GM21576 (cell line): Measurements from ENCODE around the gene STMND1.

Experiments
- ATAC-seq: cut with Tn5 transposase; IDR thresholded peaks from one replicate; pipeline ENCODE4 v1.9.1; 2021; ENCODE audit warnings: mild to moderate bottlenecking, moderate library complexity; ENCODE audit not compliant: unreplicated experiment

STMND1 gene

DNA sequence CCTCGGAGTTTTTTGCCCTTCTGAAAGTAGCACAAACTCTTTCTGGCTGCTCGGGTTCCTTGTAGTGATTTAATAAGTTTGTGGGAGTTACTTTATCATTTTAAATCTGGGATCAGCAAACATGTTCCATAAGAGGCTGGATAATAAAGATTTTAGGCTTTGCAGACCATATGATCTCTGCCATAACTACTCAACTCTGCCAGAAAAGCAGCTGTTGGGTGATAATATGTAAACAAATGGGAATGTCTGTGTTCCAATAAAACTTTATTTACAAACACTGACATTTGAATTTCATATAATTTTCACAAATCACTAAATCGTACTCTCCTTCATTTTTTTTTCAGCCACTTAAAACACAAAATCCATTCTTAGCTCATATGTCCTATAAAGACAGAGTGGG is 3.9 kb upstream of the STMND1 start:
- ATAC-seq: no peak

GRCh38 chr6:17098538-17098937 is 3.3 kb upstream of the STMND1 start:
- no peak for ATAC-seq

- ATAC-seq: no peak
Measured at GRCh38 chr6:17099401-17100059, 2.3 kb upstream of the STMND1 start.

DNA sequence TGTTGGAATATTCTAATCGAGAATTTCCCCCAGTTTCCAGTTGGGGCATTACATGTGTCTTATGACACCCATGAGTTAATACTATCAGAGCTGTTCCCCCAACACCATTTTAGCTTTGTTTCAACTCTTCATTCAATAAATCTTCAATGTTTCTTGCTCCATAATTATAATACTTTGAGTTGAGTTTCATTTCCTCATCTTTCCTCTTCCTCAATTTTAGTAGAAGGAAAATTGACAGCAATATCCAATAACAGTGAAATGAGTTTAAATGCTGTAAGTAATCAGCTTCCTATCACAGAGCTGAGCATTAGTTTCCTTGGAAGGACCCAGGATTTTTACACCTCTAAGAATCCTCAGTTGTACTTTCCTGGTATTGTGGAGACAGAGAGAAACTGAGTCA is 1.0 kb upstream of the STMND1 start:
- ATAC-seq: no peak

GRCh38 chr6:17102258-17102870 is 514 bp downstream of the STMND1 start:
- ATAC-seq: no peak

GRCh38 chr6:17103715-17104114 is 1.9 kb downstream of the STMND1 start:
- no peak for ATAC-seq

DNA sequence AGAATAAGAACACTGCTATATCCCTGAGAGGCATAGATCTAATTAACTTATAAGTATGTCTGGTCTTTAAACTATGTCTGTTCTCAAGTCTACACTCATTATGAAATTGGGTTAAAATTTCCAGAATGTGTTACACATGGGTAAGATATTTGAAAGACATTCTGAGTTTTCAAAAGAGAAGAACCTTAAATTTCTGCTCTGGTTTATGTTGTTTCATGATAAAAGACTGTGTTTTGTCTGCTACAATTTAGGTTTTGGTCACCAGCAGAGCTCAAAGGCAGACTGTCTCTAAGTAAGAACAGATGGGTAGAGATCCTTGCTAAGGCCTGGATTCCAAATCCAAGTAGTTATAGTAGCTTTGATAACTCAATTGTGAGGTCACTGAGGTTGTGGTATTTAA is 6.0 kb downstream of the STMND1 start:
- ATAC-seq: no peak

DNA sequence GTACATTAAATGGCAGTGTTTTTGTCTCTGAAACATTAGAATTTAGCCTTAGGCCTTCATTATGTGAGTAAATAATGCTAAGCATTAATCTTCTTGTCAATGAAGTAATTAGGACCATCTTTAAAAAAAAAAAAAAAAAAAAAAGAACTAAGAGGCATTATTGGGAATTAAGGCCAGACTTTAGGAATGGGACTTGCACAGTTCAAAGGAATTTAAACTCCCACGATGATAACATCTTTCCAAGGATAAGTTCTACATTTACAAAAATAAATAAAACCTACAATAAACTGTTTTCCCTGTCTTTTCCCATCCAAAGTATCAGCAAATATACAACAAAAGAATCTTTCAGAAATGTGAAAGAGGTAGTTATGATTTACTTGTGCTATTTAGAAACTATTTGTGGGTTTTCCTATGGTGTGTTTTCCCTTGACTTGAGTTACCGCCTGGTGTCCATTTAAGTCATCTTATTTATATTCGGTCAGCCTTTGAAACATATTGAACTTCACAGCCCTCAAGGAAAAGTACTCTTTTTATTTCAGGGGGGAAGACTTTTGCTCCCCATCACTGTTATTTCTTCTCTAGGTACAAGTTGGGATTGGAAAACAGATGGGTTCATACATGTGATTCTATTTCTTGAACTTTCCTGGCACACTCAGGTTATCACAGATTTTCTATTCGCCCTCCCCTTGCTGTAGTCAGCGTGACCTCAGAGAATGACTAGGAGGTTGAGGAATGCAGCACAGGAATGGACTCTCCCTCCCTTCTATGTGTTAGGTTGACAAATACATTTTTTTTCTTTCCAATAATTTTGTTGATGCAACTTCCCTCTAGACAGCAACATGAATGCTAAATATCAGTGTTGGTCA is 13.6 kb downstream of the STMND1 start:
- no peak for ATAC-seq

GRCh38 chr6:17116117-17116440 is 14.2 kb downstream of the STMND1 start:
- ATAC-seq: no peak

- ATAC-seq: no peak
Measured at GRCh38 chr6:17120019-17120418, 18.2 kb downstream of the STMND1 start.

- no peak for ATAC-seq
Measured at GRCh38 chr6:17125407-17125806, 23.6 kb downstream of the STMND1 start.

GRCh38 chr6:17130786-17131185 is 28.9 kb downstream of the STMND1 start:
- no peak for ATAC-seq

DNA sequence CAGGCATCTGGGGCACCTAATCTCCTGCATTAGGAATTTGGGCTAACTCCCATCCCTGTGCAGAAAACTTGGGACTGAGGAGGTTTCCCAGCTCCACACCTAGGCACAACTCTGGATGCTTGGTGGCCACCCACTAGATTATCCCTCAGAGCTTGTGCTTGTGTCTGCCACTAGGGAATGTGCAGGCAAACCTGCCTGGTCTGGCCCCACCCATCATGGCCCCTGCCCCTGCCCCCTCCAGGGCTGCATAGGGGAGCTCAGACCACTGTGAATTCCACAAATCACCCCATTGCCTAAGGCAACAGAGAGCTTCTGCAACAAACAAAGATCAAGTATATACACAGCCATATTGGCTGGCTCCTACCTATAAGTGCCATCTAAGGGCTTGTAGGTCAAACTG is 31.1 kb downstream of the STMND1 start:
- no peak for ATAC-seq

DNA sequence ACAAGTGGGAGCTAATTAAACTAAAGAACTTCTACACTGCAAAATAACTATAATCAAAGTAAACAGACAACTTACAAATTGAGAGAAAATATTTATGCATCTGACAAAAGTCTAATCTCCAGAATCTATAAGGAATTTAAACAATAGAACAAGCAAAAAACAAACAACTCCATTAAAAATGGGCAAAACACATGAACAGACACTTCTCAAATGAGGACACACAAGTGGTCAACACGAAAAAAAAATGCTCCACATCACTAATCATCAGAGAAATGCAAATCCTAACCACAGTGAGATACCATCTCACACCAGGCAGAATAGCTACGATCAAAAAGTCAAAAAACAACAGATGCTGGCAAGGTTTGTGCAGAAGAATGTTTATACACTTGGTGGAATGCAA is 36.2 kb downstream of the STMND1 start:
- no peak for ATAC-seq

DNA sequence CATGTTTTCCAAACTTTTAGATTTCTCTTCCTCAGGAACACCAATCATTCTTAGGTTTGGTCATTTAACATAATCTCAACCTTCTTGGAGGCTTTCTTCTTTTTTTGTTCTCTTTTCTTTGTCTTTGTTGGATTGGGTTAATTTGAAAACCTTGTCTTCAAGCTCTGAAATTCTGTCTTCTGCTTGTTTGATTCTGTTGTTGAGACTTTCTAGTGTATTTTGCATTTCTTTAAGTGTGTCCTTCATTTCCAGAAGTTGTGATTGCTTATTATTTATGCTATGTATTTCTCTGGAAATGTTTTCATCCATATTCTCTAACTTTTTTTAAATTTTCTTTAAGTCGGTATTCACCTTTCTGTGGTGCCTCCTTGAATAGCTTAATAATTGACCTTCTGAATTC is 42.2 kb downstream of the STMND1 start:
- ATAC-seq: no peak

DNA sequence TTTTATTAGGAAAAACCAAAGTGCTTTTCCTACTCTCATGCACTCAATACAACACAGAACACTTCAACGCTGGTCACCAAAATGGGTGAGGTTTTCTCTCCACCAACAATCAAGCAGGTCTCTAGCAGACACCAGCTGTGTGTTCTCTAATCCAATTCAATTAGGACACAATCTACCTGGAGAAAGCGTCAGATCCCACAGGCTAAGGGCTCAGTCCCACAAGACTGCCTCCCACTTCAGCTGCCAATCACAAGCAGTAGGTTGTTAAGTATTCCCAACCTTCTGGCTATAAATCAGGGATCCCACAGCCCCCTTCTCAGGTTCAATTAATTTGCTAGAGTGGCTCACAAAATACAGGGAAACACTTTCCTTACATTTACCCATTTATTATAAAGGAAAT is 47.7 kb downstream of the STMND1 start:
- ATAC-seq: no peak

DNA sequence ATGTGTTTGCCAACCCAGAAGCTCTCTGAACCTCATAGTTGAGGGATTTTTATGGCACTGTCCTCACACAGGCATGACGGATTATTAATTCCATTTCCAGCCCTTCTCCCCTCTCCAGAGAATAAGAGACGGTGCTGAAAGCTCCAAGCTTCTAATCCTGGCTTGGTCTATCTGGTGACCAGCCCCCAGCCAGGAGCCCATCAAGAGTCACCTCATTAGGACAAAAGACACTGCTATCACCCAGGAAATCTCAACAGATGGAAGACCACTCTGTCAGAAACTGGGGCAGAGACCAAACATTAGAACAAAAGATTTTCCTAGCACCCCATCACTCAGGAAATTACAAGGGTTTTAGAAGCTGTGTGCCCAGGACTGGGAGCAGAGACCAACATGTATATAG is 48.2 kb downstream of the STMND1 start:
- no peak for ATAC-seq

DNA sequence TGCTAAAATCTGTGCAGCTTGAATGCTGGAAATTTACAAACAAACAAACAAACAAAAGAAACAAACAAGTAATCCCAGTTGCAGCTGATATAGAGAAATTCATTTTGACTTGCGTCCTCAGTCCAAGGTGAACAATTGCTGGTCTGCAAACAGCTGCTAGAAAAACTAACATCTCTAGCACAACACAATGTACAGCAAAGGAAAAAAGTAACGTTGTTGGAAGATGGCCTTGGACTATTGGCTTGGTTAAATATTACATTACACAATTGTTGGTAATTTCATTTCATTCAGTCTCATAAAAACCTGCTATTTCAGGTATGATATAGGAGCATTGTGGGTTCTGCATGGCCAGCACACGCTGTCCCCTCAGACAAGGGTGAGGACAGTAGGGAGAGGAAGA is 50.0 kb downstream of the STMND1 start:
- no peak for ATAC-seq

GRCh38 chr6:17152703-17153102 is 50.9 kb downstream of the STMND1 start:
- ATAC-seq: no peak

DNA sequence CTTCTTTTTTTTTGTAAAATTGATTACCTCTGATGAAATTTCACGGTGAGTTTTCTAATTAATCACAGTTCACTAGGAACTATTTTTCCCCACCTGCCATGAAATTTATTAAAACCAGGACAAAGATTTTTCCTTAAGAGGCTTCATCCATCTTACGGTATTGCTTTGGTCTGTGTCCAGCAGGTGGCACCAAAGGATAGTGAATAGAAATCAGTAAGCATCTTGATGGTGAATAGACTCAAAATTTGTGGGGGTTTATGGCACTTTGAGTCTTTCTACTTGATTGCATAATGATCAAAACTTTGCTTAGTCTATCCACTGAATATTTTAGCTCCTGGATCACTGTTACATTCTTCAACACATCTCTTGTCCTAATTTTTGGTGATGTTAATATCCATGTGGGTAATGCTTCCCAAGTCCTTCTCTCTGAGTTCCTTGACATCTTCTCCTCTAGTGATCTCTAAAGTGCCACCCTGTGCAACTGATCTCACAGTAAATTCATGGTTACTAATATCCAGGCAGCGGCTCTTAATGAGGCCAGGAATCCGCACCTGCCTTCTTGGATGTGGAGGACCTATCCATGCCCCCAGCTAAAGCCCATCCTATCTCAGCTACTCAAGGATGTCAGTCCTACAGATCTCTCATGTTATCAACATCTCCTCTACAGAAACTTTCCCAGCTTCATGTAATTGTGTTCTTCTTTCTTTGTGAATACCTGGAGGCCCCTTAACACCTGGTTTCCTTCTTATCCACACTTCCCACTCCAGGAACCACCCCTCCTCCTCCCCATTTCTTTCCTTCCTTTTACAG is 54.5 kb downstream of the STMND1 start:
- ATAC-seq: no peak

DNA sequence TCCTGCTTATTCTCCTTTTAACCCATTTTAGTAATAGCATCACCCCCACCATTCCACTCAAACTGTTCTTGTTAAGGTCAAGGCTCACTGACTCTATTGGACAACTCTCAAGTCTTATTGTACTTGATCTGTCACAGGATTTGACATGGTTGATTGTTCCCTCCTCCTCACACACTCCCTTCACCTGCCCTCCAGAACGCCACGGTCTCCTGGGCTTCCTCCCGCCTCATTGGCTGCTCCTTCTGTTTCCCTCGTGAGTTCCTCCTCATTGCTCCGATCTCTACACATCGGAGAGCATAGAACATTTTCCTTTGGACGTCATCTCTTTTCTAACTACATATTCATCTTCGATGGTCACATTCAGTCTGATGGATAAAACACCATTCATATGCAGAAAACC is 55.1 kb downstream of the STMND1 start:
- ATAC-seq: no peak
